ENCODE results near the gene LHFPL3.

DNA sequence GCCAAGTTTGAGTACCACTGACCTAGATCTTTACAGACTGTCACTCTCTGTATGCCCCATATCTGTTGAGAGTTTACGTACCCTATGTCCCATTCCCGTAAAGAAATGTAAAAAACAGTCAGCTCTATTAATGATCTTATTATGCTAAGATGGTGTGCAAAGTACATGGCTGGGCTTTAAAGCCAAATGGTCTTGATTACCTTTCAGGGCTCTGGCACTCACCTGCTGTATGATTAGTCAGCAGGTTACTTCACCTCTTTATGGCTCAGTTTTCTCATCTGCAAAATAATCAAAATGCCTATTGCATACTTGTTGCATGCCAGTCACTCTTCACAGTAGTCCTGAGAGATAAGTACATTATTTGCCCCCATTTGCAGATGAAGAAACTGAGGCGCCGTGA is 54.2 kb downstream of the LHFPL3 start:
- TF ChIP-seq, protein P1, sequence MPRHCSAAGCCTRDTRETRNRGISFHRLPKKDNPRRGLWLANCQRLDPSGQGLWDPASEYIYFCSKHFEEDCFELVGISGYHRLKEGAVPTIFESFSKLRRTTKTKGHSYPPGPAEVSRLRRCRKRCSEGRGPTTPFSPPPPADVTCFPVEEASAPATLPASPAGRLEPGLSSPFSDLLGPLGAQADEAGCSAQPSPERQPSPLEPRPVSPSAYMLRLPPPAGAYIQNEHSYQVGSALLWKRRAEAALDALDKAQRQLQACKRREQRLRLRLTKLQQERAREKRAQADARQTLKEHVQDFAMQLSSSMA (CRISPR knock-in tag; IDR thresholded peaks at IDR 0.05), result no peak
- TF ChIP-seq ZNF644 (tag; IDR thresholded peaks at IDR 0.05; ENCODE audit: low read depth) (no peak), POLR2AphosphoS5 (IDR thresholded peaks at IDR 0.05; ENCODE audit: control insufficient read depth, insufficient read depth, low read depth, low read length) (no peak), MAX (CRISPR knock-in tag; IDR thresholded peaks at IDR 0.05) (no peak), EP300 (IDR thresholded peaks at IDR 0.05; ENCODE audit: low read length) (no peak)
- TF ChIP-seq, protein P2, sequence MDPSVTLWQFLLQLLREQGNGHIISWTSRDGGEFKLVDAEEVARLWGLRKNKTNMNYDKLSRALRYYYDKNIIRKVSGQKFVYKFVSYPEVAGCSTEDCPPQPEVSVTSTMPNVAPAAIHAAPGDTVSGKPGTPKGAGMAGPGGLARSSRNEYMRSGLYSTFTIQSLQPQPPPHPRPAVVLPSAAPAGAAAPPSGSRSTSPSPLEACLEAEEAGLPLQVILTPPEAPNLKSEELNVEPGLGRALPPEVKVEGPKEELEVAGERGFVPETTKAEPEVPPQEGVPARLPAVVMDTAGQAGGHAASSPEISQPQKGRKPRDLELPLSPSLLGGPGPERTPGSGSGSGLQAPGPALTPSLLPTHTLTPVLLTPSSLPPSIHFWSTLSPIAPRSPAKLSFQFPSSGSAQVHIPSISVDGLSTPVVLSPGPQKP (CRISPR knock-in tag; IDR thresholded peaks at IDR 0.05), result no peak
- TF ChIP-seq, protein P3, sequence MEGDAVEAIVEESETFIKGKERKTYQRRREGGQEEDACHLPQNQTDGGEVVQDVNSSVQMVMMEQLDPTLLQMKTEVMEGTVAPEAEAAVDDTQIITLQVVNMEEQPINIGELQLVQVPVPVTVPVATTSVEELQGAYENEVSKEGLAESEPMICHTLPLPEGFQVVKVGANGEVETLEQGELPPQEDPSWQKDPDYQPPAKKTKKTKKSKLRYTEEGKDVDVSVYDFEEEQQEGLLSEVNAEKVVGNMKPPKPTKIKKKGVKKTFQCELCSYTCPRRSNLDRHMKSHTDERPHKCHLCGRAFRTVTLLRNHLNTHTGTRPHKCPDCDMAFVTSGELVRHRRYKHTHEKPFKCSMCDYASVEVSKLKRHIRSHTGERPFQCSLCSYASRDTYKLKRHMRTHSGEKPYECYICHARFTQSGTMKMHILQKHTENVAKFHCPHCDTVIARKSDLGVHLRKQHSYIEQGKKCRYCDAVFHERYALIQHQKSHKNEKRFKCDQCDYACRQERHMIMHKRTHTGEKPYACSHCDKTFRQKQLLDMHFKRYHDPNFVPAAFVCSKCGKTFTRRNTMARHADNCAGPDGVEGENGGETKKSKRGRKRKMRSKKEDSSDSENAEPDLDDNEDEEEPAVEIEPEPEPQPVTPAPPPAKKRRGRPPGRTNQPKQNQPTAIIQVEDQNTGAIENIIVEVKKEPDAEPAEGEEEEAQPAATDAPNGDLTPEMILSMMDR (IDR thresholded peaks at IDR 0.05 in 2 of 3, conservative IDR thresholded peaks at IDR 0.05 in 1 of 3; ENCODE audit: insufficient read depth in 2 of 3, low read depth in 1 of 3, low read length in 3 of 3), result no peak

Data from K562 (cell line).